Measurements from ENCODE around the gene BMPER.
"Not testable (repeated sequence)": the region's sequence is repeated elsewhere in the genome, so short reads cannot be mapped to it uniquely, and the experiment has no call there.

Gene BMPER

GRCh38 chr7:34138483-34138882 is 233.1 kb downstream of the BMPER start:
- no peak for DNase-seq (ENCODE audit: low spot score)

- DNase-seq (ENCODE audit: low spot score) = no peak
Observed at GRCh38 chr7:34139086-34139485, 233.7 kb downstream of the BMPER start.

- no peak for DNase-seq (ENCODE audit: low spot score)
Observed at GRCh38 chr7:34140066-34140465, 234.7 kb downstream of the BMPER start.

- no peak for DNase-seq (ENCODE audit: low spot score)
Observed at GRCh38 chr7:34143402-34143801, 238.1 kb downstream of the BMPER start.

GRCh38 chr7:34145603-34146002 is 240.3 kb downstream of the BMPER start:
- no peak for DNase-seq (ENCODE audit: low spot score)

- DNase-seq (ENCODE audit: low spot score) = no peak
Observed at GRCh38 chr7:34153656-34154270, 248.4 kb downstream of the BMPER start.

GRCh38 chr7:34155220-34155908 is 250.0 kb downstream of the BMPER start:
- DNase-seq (ENCODE audit: low spot score) = peak; percentile 69

- DNase-seq (ENCODE audit: low spot score) = no peak
Observed at GRCh38 chr7:34156336-34156735, 251.0 kb downstream of the BMPER start.

- no peak for DNase-seq (ENCODE audit: low spot score)
Observed at GRCh38 chr7:34157137-34157536, 251.8 kb downstream of the BMPER start.

GRCh38 chr7:34158368-34159153 is 253.2 kb downstream of the BMPER start:
- no peak for DNase-seq (ENCODE audit: low spot score)

- peak; percentile 60 for DNase-seq (ENCODE audit: low spot score)
Observed at GRCh38 chr7:34160261-34160752, 255.0 kb downstream of the BMPER start.

- no peak for DNase-seq (ENCODE audit: low spot score)
Observed at GRCh38 chr7:34162027-34162565, 256.8 kb downstream of the BMPER start.

- no peak for DNase-seq (ENCODE audit: low spot score)
Observed at GRCh38 chr7:34162677-34163076, 257.3 kb downstream of the BMPER start.

GRCh38 chr7:34163956-34164355 is 258.6 kb downstream of the BMPER start:
- DNase-seq (ENCODE audit: low spot score) = no peak

- no peak for DNase-seq (ENCODE audit: low spot score)
Observed at GRCh38 chr7:34165466-34165865, 260.1 kb downstream of the BMPER start.

GRCh38 chr7:34165927-34166550 is 260.7 kb downstream of the BMPER start:
- DNase-seq (ENCODE audit: low spot score) = peak; percentile 13

- DNase-seq (ENCODE audit: low spot score) = no peak
Observed at GRCh38 chr7:34168013-34168412, 262.7 kb downstream of the BMPER start.

- DNase-seq (ENCODE audit: low spot score) = not testable (repeated sequence)
Observed at GRCh38 chr7:34174688-34175616, 269.6 kb downstream of the BMPER start.

- DNase-seq (ENCODE audit: low spot score) = no peak
Observed at GRCh38 chr7:34175837-34176236, 270.5 kb downstream of the BMPER start.

GRCh38 chr7:34177476-34177875 is 272.1 kb downstream of the BMPER start:
- DNase-seq (ENCODE audit: low spot score) = no peak
